Common myeloid progenitor, CD34-positive (primary cell): ENCODE results near the gene PRSS50.

Experiments
- CTCF ChIA-PET: fragments of 350-600 bp; sonication (Branson Sonifier 250); formaldehyde crosslinking; loops from one replicate; lab custom pipeline; 2021; ENCODE audit warnings: antibody characterized with exemption; lab: Charles Lee
- POLR2A ChIA-PET: fragments of 350-600 bp; sonication (Branson Sonifier 250); formaldehyde crosslinking; loops from one replicate; lab custom pipeline; 2021; ENCODE audit warnings: antibody characterized with exemption; lab: Charles Lee
- DNase-seq, 3 donors: peaks; one replicate each; pipeline versions ENCODE4 v3.0.0 to v3.0.0-alpha.2; 2013
- H3K27ac ChIP-seq, 2 experiments: 1 replicate in 1 of 2; 2 replicates in 1 of 2; pipeline ENCODE4 v1.7.0; 2013; ENCODE audit warnings: inconsistent platforms in 2 of 2, low read length in 2 of 2, mild to moderate bottlenecking in 2 of 2, low read depth in 1 of 2, moderate library complexity in 1 of 2; ENCODE audit not compliant: severe bottlenecking in 2 of 2, insufficient read depth in 1 of 2, poor library complexity in 1 of 2
- H3K27me3 ChIP-seq, 5 experiments: replicated peaks in 2 of 5; 1 replicate in 3 of 5; 2 replicates in 2 of 5; pipeline versions ENCODE4 v1.6.1 to v1.7.0; 2013; ENCODE audit warnings: low read length in 4 of 5, mild to moderate bottlenecking in 2 of 5, moderate library complexity in 2 of 5, inconsistent platforms in 1 of 5; ENCODE audit not compliant: insufficient read depth in 5 of 5, control insufficient read depth in 4 of 5
- H3K36me3 ChIP-seq, 4 experiments: 1 replicate in 2 of 4; 2 replicates in 2 of 4; pipeline versions ENCODE4 v1.6.1 to v1.7.0; 2013; ENCODE audit warnings: low read length in 3 of 4, control low read depth in 1 of 4, mild to moderate bottlenecking in 1 of 4; ENCODE audit not compliant: control insufficient read depth in 4 of 4, insufficient read depth in 4 of 4
- H3K4me1 ChIP-seq, 4 experiments: 1 replicate in 3 of 4; 2 replicates in 1 of 4; pipeline versions ENCODE4 v1.6.1 to v1.7.1; 2013; ENCODE audit warnings: low read length in 3 of 4, mild to moderate bottlenecking in 3 of 4, control low read depth in 1 of 4, inconsistent platforms in 1 of 4, moderate library complexity in 1 of 4; ENCODE audit not compliant: control insufficient read depth in 4 of 4, insufficient read depth in 4 of 4; ENCODE audit errors: control extremely low read depth in 1 of 4
- H3K4me3 ChIP-seq, 7 experiments: 1 replicate in 4 of 7; 2 replicates in 3 of 7; pipeline versions ENCODE4 v1.5.1 to v1.7.0; 2013; ENCODE audit warnings: mild to moderate bottlenecking in 7 of 7, low read length in 6 of 7, moderate library complexity in 6 of 7, inconsistent platforms in 2 of 7, low read depth in 2 of 7, control low read depth in 1 of 7; ENCODE audit not compliant: insufficient read depth in 4 of 7, control insufficient read depth in 1 of 7; ENCODE audit errors: extremely low read depth in 1 of 7
- H3K9me3 ChIP-seq, 5 experiments: 1 replicate in 4 of 5; 2 replicates in 1 of 5; pipeline versions ENCODE4 v1.6.1 to v1.7.1; 2013; ENCODE audit warnings: low read length in 4 of 5, mild to moderate bottlenecking in 2 of 5, inconsistent platforms in 1 of 5, low read depth in 1 of 5, moderate library complexity in 1 of 5; ENCODE audit not compliant: control insufficient read depth in 4 of 5, insufficient read depth in 2 of 5; ENCODE audit errors: control extremely low read depth in 1 of 5
- WGBS: methylation state at CpG from one replicate; pipeline ENCODE4 v1.1.5; 2013; ENCODE audit not compliant: insufficient coverage; 5-methylcytosine and 5-hydroxymethylcytosine counted together

The PRSS50 gene

DNA sequence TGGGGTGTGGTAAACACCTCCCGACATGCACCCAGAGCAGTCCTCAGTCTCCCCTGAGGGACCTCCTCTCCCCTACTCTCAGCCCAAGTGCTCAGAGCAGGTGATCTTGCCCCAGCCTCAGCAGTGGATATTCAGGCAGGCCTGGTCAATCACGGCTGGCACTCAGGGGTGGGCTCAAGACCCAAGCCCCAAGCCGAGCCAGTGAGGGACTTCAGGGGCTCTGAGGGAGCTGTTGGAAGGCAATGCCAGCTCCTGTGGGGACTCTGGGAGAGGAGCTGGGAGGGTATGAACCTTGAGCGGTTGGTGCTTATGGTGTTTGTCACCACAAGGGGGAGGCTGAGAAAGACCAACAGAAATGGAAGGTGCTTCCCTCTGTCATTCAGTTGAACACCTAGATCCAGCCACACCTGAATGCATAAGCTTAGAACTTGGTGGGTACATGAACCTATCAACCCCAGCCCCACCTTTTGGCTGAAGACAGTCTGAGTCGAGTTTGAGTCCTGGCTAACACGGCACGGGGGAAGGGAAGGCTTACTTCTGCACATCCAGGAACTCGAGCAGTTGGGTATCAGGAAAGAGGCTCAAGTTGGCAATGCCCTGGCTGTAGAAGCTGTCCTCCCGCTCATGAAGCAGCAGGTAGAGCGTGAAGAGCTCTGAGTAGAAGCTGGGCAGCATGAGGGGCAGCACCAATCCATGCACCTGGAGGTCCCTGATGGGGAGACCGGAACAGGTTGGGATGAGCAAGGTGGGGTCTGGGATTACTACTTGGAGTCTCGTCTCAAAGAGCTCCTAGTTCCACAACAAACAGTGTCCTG lies 43.4 kb downstream of the PRSS50 start:
- Histone ChIP-seq H3K4me3 (no peak overlapping the region), H3K27ac (no peak overlapping the region), H3K9me3 (no peaks in the 10 kb centered on the region), H3K36me3 (no peaks in the 10 kb centered on the region), H3K4me1 (peaks cover 0 to 1% (median 0%) of the 10 kb centered on the region in 4 experiments), H3K27me3 (no peaks in the 10 kb centered on the region)
- CTCF ChIA-PET, result interaction anchor here (1.6 to 2.5 kb wide), 2 partner anchors 11 to 22 kb away, joined by 5 to 7 read pairs; no protein-coding TSS in a partner anchor
- WGBS, result 96% methylated on average over 9 of the region's 12 CpGs
- no peak for DNase-seq
- POLR2A ChIA-PET, result no interaction called here

DNA sequence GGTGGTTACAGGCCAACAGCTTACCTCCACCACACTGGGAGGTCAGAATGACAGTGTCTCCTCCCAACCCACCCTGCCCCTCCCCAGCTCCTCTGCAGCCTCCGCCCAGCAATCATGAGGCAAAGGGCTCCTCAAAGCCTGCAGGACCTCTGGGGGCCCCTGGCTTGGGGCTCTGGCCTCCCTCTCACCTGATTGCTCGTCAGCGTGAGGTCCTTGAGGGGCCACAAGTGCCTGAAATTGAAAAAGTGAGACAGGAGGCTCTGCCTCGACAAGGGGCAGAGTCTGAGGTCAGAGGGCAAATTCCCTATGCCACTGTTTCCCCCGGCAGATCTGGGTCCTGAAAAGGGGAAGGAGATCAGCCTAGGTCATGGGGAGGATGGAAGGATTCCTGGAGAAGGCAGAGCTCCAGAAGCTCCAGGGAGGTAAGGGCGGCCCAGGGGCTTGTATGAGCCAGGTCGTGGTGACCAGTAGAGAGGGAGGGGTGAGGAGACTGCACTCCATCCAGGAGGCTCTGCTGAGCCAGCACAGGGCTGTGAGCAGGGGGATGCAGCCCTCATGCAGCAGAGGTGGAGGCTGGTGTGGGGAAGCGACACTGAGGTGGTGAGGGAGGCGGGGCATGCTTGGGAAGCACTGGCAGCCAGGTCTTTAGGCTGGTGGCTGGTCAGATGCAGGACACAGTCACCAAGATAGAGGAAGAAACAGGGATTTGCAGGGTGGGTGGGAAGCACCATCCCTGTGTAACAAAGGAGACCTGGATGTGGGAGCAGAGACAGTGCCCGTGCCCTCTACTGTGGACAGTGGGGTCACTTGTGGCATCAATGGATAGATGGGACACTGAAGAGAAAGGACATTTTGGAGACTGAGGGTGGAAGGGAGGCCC lies 44.3 kb downstream of the PRSS50 start:
- ChIA-PET CTCF (interaction anchor here (1.6 kb wide), 1 partner anchor 10 kb away, joined by 5 read pairs; no protein-coding TSS in a partner anchor), POLR2A (no interaction called here)
- WGBS, result 95% methylated on average over 7 of the region's 10 CpGs
- Histone ChIP-seq H3K36me3 (no peaks in the 10 kb centered on the region), H3K4me1 (peaks cover 0 to 1% (median 0%) of the 10 kb centered on the region in 4 experiments), H3K9me3 (no peaks in the 10 kb centered on the region), H3K4me3 (no peak overlapping the region), H3K27me3 (no peaks in the 10 kb centered on the region), H3K27ac (no peak overlapping the region)
- no peak for DNase-seq

DNA sequence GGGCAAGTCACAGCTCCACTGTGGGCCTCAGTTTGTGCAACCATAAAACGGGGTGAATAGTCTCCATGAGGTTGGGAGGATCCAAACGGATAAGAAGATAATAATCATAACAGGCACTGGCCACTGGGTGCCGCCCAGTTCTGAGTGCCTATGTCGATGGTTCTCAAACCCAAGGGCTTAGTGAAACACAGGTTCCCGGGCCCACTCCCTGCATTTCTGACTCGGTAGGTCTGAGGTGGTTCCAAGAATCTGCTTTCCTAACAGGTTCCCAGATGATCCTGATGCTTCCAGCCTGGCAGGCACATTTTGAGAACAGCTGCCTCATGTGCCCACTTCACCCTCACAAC lies 45.3 kb downstream of the PRSS50 start:
- WGBS, result 100% methylated on average over 6 of the region's 6 CpGs
- POLR2A ChIA-PET, result no interaction called here
- Histone ChIP-seq H3K9me3 (no peaks in the 10 kb centered on the region), H3K4me1 (peaks cover 0 to under 1% (median 0%) of the 10 kb centered on the region in 4 experiments), H3K27me3 (no peaks in the 10 kb centered on the region), H3K4me3 (no peak overlapping the region), H3K27ac (no peak overlapping the region), H3K36me3 (no peaks in the 10 kb centered on the region)
- no peak for DNase-seq
- CTCF ChIA-PET, result no interaction called here

DNA sequence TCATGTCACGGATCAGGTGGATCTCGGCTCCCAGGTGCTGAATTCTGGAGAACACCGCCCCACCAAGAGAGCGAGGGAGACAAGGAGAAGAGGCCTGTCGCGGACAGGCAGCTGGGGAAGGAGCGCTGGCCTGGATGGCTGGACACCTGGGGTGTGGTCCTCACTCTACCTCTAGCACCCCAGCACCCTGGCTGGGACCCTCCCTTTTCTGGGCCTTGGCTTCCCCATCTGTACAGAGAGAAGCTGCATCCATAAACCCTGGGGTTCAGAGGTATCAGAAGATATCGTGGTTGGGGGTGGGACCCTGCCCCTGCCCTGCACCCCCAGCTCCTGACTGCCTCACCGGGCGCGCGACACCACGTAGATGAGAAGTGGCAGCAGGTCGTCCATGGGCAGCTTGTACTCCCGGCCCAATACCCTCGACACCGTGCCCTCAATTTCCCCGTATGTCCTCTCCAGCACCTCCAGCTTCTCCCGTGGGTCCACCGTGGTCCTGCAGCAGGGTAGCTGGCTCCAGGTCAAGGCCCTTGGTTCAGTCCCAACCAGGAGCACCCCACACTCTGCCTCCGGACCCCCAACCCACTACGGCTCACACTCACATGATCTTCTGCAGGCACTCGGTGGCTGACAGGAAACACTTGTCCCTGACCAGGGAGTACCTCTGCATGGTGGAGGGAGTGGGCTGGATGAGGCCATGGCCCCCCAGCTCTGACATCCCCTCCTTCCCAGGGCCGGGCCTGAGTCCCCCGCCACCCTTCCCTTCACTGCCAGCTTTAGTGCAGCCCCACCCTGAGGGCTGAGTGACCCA lies 45.9 kb downstream of the PRSS50 start:
- CTCF ChIA-PET, result no interaction called here
- no peaks in the 10 kb centered on the region for H3K9me3 ChIP-seq
- no peak overlapping the region for H3K4me3 ChIP-seq
- no peaks in the 10 kb centered on the region for H3K4me1 ChIP-seq
- no peak for DNase-seq
- H3K27ac ChIP-seq, result no peak overlapping the region
- no peaks in the 10 kb centered on the region for H3K36me3 ChIP-seq
- H3K27me3 ChIP-seq, result no peaks in the 10 kb centered on the region
- POLR2A ChIA-PET, result no interaction called here
- 95% methylated on average over 19 of the region's 25 CpGs for WGBS

DNA sequence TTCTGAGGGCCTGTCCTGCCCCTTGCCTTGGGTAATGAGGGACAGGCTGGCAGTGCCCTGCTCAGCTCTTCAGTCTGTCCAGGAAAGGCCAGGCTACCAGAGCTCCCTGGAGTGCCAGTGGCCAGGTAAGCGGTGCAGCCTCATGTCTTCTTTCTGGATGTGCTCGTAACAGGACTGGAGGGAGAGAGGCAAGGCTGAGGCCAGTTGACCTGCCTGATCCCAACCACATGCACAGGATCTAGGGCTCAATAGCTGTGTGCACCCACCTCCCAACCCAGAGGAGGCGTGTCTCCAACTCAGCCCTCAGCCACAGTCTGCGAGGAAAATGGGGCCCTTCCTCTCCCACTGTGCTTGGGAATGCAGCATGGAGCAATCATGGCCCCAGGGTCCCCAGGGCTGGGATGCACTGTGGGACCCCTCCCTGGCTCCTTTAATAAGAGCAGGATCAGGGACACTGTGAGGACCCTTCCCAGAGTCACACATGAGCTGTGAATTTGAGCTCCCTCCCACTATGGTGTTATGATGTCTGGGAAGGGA lies 46.7 kb downstream of the PRSS50 start:
- Histone ChIP-seq H3K4me1 (no peaks in the 10 kb centered on the region), H3K27me3 (no peaks in the 10 kb centered on the region), H3K4me3 (no peak overlapping the region), H3K27ac (no peak overlapping the region), H3K9me3 (no peaks in the 10 kb centered on the region), H3K36me3 (no peaks in the 10 kb centered on the region)
- WGBS, result 100% methylated on average over 4 of the region's 4 CpGs
- ChIA-PET CTCF (interaction anchor here (1.2 kb wide), 1 partner anchor 14 kb away, joined by 3 read pairs; no protein-coding TSS in a partner anchor), POLR2A (no interaction called here)
- DNase-seq, result no peak

DNA sequence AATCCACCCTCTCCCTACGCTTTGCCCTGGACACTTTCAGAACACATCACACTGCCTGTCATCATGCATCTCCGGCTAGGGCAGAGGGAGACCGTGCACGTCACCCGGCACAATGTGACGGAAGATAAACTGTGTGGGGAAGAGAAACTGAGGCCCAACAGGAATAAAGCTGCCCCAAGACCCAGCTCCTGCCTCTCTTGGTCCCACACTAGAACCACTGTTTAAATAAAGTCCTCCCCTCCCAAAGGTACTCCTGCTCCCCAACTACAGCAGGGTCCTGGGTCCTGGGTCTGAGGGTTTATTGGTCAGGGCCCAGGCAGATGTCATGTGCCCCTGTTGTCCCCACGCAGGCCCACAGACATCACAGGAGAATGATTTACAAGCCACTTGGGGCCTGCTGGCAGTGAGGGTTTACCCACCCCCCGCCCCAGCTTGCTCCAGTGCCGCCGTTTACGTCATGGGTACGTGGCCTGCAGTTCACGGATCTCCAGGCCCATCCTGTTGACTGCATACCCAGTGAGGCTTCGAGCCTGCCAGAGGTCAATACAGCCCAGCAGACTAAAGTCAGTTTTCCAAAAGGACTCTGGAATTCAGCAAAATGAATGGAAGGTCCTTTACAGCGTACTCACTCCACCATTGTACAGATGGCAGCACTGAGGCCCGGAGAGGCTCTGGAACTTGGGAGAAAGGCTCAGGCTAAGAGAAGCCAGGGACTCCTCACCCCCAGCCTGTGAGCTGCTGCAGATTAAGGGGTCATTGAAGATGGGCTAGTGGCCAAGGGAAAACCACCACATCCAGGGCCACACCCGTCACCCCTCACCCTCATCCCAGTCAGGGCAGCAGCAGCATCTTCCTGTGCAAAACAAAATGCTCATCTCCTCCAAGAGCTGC lies 47.4 kb downstream of the PRSS50 start:
- POLR2A ChIA-PET, result interaction anchor here (0.6 kb wide), 1 partner anchor 27 kb away, joined by 3 read pairs; no protein-coding TSS in a partner anchor
- 85% methylated on average over 14 of the region's 17 CpGs for WGBS
- no peak for DNase-seq

More for the DNA sequence above, 47.4 kb downstream of the PRSS50 start:
- Histone ChIP-seq H3K9me3 (no peaks in the 10 kb centered on the region), H3K4me3 (no peak overlapping the region), H3K36me3 (no peaks in the 10 kb centered on the region), H3K27me3 (no peaks in the 10 kb centered on the region), H3K27ac (no peak overlapping the region), H3K4me1 (no peaks in the 10 kb centered on the region)
- CTCF ChIA-PET, result interaction anchor here (1.2 kb wide), 1 partner anchor 14 kb away, joined by 3 read pairs; no protein-coding TSS in a partner anchor
